ENCODE measurements around the gene SHC2. TPM values are rescaled to one million over a fixed set of nuclear protein-coding genes. Genes with fewer than 3 reads are reported as not detected.
A peak's percentile ranks its signal among the peaks of the same experiment; 100 is the strongest.

The SHC2 gene
- total RNA-seq: 1 to 10 TPM; 4.5 to 9.7 (median 5.4) TPM
- 1 to 10 TPM; 2.2 to 2.8 (median 2.2) TPM for polyA plus RNA-seq
- long read RNA-seq, donor 1, partial matches to known transcripts: 0 of 6 reads
- long read RNA-seq, donor 1, other reads (novel, unspliced or antisense): 2 of 6 reads
- long read RNA-seq, donor 2, transcript SHC2-201 (13 exons, 2,494 nt): major isoform, 11 of 26 reads
- long read RNA-seq, donor 2, partial matches to known transcripts: 1 of 26 reads
- long read RNA-seq, donor 2, other reads (novel, unspliced or antisense): 10 of 26 reads

DNA sequence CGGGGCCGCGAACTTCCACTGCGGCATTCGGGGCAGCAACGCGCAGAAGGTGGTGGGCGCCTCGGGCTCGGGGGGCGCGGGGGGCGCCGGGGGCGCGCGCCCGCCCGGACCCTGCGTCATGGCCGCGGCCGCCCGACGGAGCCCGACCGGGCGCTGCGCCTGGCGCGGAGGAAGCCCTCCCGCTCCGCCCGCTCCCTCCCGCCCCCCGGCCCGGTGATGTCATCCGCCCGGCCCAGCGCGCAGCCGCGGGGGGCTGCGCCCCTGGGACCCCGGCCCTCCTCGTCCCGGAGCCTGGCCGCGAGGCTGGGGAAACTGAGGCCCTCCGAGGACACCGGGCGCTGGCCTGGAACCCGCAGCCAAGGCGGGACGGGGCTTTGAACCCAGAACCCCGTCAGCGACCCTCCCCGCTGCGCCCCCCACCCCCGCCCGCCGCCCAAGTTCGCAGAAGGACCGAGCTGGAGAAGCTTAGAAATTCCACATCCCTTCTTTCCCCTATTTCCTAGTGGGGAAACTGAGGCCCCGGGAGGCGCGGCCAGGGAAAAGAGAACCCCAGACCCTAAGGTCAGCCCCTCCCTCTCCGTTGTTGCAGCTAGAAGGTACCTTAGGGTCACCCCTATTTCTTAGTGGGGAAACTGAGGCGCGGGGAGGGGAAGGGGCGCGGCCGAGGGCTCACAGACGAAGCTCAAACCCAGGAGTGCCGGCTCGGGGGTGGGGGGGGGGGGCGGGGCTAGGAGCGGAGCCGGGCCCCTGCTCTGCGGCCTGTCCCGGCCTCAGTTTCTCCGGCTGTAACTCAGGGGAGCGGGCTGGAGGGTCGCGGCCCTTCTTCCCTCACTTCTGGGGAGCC, at the start of gene SHC2:
SHC2 (minus strand) TSS at position 157 of the 844 bp plus-strand sequence; CDS start at position 120, 37 bp downstream.
- Histone ChIP-seq H3K9me3 (no peaks in the 10 kb centered on the region), H3K27me3 (ENCODE audit: insufficient read depth in 3 of 3, low read length in 2 of 3) (peaks cover 0 to 24% (median 10%) of the 10 kb centered on the region in 3 donors), H3K4me3 (peak within 1 kb of the TSS; percentile 73), H3K36me3 (ENCODE audit: insufficient read depth in 1 of 2, low read depth in 1 of 2) (no peaks in the 10 kb centered on the region), H3K27ac (peak within 1 kb of the TSS; percentile 69), H3K4me1 (no peaks in the 10 kb centered on the region)
- TF ChIP-seq, protein P1, sequence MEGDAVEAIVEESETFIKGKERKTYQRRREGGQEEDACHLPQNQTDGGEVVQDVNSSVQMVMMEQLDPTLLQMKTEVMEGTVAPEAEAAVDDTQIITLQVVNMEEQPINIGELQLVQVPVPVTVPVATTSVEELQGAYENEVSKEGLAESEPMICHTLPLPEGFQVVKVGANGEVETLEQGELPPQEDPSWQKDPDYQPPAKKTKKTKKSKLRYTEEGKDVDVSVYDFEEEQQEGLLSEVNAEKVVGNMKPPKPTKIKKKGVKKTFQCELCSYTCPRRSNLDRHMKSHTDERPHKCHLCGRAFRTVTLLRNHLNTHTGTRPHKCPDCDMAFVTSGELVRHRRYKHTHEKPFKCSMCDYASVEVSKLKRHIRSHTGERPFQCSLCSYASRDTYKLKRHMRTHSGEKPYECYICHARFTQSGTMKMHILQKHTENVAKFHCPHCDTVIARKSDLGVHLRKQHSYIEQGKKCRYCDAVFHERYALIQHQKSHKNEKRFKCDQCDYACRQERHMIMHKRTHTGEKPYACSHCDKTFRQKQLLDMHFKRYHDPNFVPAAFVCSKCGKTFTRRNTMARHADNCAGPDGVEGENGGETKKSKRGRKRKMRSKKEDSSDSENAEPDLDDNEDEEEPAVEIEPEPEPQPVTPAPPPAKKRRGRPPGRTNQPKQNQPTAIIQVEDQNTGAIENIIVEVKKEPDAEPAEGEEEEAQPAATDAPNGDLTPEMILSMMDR (IDR thresholded peaks at IDR 0.05): no peak
- peak in 2 of 4 donors; percentile 16 to 30 for ATAC-seq
- DNase-seq: peak in 1 of 2 donors; percentile 49
- 0 to 3% (median 2%) methylated on average over 19 to 85 of the region's 85 CpGs for WGBS, 3 donors
- intact Hi-C loops (cut with DNase I): no loop called here

GRCh38 chr19:508204-509150, 47.6 kb upstream of the SHC2 start:
- ATAC-seq: no peak
- no peak for DNase-seq
- WGBS, 3 donors: 55 to 56% (median 56%) methylated on average over 32 of the region's 32 CpGs
- H3K36me3 ChIP-seq (ENCODE audit: insufficient read depth in 1 of 2, low read depth in 1 of 2): peaks cover 0 to 7% of the 10 kb centered on the region in 2 donors
- TF ChIP-seq, protein P1 (IDR thresholded peaks at IDR 0.05): no peak
- peak overlapping the region; percentile 97 for H3K27ac ChIP-seq
- peaks cover 14% of the 10 kb centered on the region for H3K4me1 ChIP-seq
- H3K27me3 ChIP-seq (ENCODE audit: insufficient read depth in 3 of 3, low read length in 2 of 3): no peaks in the 10 kb centered on the region
- H3K9me3 ChIP-seq: no peaks in the 10 kb centered on the region
- intact Hi-C loops (cut with DNase I): loop anchor here (2.0 kb wide), 2 partner anchors 20 to 22 kb away; partner anchors contain the start of gene CDC34 (in 1 of the 2)
- peak overlapping the region; percentile 100 for H3K4me3 ChIP-seq

DNA sequence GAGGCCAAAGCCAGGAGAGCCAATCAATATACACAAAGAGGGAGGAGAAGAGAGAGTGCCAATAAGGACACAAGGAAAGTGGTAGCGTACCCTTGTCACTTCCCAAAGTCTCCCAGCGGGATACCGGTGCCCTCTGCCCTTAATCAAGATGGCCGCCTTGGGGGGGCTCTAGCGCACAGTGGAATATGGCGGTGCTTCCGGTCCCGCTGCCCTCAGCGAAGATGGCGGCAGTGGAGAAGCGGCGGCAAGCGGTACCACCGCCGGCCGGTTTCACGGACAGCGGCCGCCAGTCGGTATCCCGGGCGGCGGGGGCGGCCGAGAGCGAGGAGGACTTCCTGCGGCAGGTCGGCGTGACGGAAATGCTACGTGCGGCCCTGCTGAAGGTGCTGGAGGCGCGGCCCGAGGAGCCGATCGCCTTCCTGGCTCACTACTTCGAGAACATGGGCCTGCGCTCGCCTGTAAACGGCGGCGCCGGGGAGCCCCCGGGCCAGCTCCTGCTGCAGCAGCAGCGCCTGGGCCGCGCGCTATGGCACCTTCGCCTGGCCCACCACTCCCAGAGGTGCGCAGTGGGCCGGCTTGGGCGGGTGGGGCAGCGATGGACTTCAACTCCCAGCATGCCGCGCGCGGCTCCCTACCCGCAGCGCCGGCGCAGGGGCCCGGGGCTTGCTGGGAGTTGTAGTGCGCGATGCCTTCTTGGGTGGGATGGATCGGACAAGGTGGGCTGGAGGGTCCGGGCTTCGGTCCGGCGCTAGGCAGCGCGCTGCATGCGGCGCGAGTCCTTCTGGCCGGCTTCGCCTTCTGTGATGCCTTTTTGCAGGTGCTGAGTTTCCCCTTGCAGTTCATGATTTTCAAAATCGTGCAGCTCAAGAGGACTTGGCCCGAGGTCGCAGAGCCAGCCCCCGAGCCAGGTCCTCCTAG, 46.7 kb upstream of the SHC2 start, which contains the start of gene TPGS1:
TPGS1 (plus strand) TSS at position 212 of the 918 bp plus-strand sequence; CDS start at position 222, 10 bp downstream.
- H3K27ac ChIP-seq: peak within 1 kb of the TSS; percentile 97
- TF ChIP-seq, protein P1 (IDR thresholded peaks at IDR 0.05): no peak
- peak within 1 kb of the TSS; percentile 100 for H3K4me3 ChIP-seq
- ATAC-seq: peak; percentile 89 to 90 (median 89)
- peaks cover 14% of the 10 kb centered on the region for H3K4me1 ChIP-seq
- intact Hi-C loops (cut with DNase I): loop anchor here (2.0 kb wide), 2 partner anchors 21 to 23 kb away; partner anchors contain the start of gene CDC34 (in 1 of the 2)
- peak; percentile 93 to 96 for DNase-seq
- 0 to 1% (median 1%) methylated on average over 68 to 81 of the region's 81 CpGs for WGBS, 3 donors
- H3K36me3 ChIP-seq (ENCODE audit: insufficient read depth in 1 of 2, low read depth in 1 of 2): peaks cover 0 to 7% of the 10 kb centered on the region in 2 donors
- H3K27me3 ChIP-seq (ENCODE audit: insufficient read depth in 3 of 3, low read length in 2 of 3): no peaks in the 10 kb centered on the region
- H3K9me3 ChIP-seq: no peaks in the 10 kb centered on the region

All from psoas muscle (tissue), 8 donors.